ENCODE data around the gene SLC15A3.

SLC15A3 gene

GRCh38 chr11:60955571-60955970, 3.6 kb upstream of the SLC15A3 start:
- Histone ChIP-seq H3K36me3 (no peaks in the 10 kb centered on the region), H3K4me3 (ENCODE audit: low read depth, low read length) (no peak overlapping the region), H3K9me3 (ENCODE audit: severe bottlenecking) (no peaks in the 10 kb centered on the region), H3K27me3 (ENCODE audit: insufficient read depth, low read depth, severe bottlenecking) (no peaks in the 10 kb centered on the region), H3K27ac (no peak overlapping the region)
- TF ChIP-seq, protein P1, sequence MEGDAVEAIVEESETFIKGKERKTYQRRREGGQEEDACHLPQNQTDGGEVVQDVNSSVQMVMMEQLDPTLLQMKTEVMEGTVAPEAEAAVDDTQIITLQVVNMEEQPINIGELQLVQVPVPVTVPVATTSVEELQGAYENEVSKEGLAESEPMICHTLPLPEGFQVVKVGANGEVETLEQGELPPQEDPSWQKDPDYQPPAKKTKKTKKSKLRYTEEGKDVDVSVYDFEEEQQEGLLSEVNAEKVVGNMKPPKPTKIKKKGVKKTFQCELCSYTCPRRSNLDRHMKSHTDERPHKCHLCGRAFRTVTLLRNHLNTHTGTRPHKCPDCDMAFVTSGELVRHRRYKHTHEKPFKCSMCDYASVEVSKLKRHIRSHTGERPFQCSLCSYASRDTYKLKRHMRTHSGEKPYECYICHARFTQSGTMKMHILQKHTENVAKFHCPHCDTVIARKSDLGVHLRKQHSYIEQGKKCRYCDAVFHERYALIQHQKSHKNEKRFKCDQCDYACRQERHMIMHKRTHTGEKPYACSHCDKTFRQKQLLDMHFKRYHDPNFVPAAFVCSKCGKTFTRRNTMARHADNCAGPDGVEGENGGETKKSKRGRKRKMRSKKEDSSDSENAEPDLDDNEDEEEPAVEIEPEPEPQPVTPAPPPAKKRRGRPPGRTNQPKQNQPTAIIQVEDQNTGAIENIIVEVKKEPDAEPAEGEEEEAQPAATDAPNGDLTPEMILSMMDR (IDR thresholded peaks at IDR 0.05; ENCODE audit: low read depth, low read length) = no peak
- DNase-seq = no peak

DNA sequence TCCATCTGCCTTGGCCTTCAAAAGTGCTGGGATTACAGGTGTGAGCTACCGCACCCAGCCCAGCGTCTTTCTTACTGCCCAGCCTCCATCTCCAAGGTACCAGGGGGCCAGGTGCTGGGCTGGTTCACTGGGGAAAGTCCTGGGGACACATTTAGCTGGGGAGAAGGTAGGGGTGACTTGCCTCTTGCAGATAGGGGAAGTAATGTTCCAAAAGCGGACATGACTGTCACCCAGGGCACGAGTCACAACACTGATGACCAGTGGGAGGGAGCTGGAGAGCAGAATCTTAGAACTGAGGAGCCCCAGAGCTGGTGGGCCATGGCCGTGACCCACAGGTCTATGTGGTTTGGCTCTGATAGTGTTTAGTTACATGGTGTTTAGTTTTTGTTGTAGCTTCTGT, 2.4 kb upstream of the SLC15A3 start:
- H3K27ac ChIP-seq = no peak overlapping the region
- H3K27me3 ChIP-seq (ENCODE audit: insufficient read depth, low read depth, severe bottlenecking) = no peaks in the 10 kb centered on the region
- no peak for DNase-seq
- TF ChIP-seq, protein P1 (IDR thresholded peaks at IDR 0.05; ENCODE audit: low read depth, low read length) = no peak
- no peak overlapping the region for H3K4me3 ChIP-seq (ENCODE audit: low read depth, low read length)
- no peaks in the 10 kb centered on the region for H3K36me3 ChIP-seq
- no peaks in the 10 kb centered on the region for H3K9me3 ChIP-seq (ENCODE audit: severe bottlenecking)

- Histone ChIP-seq H3K4me3 (ENCODE audit: low read depth, low read length) (no peak overlapping the region), H3K9me3 (ENCODE audit: severe bottlenecking) (no peaks in the 10 kb centered on the region), H3K36me3 (no peaks in the 10 kb centered on the region), H3K27ac (no peak overlapping the region), H3K27me3 (ENCODE audit: insufficient read depth, low read depth, severe bottlenecking) (no peaks in the 10 kb centered on the region)
- TF ChIP-seq, protein P1 (IDR thresholded peaks at IDR 0.05; ENCODE audit: low read depth, low read length) = no peak
- no peak for DNase-seq
Observed at GRCh38 chr11:60953781-60954180, 1.8 kb upstream of the SLC15A3 start.

DNA sequence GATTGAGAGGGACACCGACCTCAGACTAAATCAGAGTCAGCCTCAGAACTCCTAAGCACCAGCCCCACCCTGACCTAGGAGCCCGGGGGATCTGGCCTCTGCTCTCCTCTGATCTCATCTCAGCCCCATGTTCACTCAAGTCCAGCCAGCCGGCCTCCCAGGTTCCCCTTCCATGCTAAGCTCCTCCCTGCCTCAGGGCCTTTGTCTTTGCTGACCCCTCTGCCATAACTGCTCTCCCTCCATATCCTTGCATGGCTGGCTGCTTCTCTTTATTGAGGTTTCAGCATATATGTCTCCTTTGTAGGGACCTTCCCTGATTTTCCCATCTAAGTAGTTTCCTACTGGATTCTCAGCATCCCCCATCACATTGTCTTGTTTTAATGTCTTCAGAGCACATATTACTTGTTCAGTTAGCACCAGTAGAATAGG, 780 bp upstream of the SLC15A3 start:
- H3K27ac ChIP-seq = no peak overlapping the region

GRCh38 chr11:60951606-60951903, 421 bp downstream of the SLC15A3 start:
- Histone ChIP-seq H3K9me3 (ENCODE audit: severe bottlenecking) (no peaks in the 10 kb centered on the region), H3K27me3 (ENCODE audit: insufficient read depth, low read depth, severe bottlenecking) (no peaks in the 10 kb centered on the region), H3K36me3 (no peaks in the 10 kb centered on the region), H3K27ac (no peak overlapping the region), H3K4me3 (ENCODE audit: low read depth, low read length) (no peak overlapping the region)
- DNase-seq = no peak
- TF ChIP-seq, protein P1 (IDR thresholded peaks at IDR 0.05; ENCODE audit: low read depth, low read length) = no peak

More for the DNA sequence above, 780 bp upstream of the SLC15A3 start:
- Histone ChIP-seq H3K9me3 (ENCODE audit: severe bottlenecking) (no peaks in the 10 kb centered on the region), H3K4me3 (ENCODE audit: low read depth, low read length) (no peak overlapping the region), H3K36me3 (no peaks in the 10 kb centered on the region), H3K27me3 (ENCODE audit: insufficient read depth, low read depth, severe bottlenecking) (no peaks in the 10 kb centered on the region)
- no peak for DNase-seq
- TF ChIP-seq, protein P1 (IDR thresholded peaks at IDR 0.05; ENCODE audit: low read depth, low read length) = no peak

DNA sequence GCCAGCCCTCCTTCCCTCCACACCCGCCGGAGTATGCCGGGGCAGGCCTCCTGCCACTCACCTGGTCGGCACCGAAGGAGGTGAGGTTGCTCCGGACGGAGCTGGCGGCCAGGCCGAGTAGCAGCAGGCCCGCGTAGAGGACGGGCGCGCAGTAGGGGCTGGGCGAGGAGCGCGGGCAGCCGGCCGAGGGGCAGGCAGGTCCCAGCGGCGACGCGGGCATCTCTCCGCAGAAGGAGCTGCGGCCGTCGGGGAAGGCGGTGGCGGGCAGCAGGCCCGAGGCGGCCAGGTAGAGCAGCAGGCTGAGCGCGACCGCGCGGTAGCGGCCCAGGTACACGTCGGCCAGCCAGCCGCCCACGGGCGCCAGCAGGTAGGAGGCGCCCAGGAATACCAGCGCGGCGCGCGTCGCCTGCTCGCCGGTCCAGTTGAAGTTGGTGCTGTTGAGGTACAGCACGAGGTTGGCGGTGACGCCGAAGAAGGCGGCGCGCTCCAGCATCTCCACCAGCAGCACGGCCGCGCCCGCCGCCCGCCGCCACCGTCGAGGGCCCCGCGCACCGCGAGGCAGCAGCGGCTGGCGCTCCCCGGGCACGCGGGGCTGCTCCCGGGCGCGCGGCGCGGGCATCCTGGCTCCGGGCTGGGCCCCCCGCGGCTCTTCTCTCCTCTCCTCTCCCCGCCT, 907 bp downstream of the SLC15A3 start:
- no peak overlapping the region for H3K4me3 ChIP-seq (ENCODE audit: low read depth, low read length)

More for the DNA sequence above, 907 bp downstream of the SLC15A3 start:
- H3K27me3 ChIP-seq (ENCODE audit: insufficient read depth, low read depth, severe bottlenecking) = no peaks in the 10 kb centered on the region
- H3K36me3 ChIP-seq = no peaks in the 10 kb centered on the region
- H3K27ac ChIP-seq = no peak overlapping the region
- DNase-seq = no peak
- TF ChIP-seq, protein P1 (IDR thresholded peaks at IDR 0.05; ENCODE audit: low read depth, low read length) = no peak
- no peaks in the 10 kb centered on the region for H3K9me3 ChIP-seq (ENCODE audit: severe bottlenecking)

Data from WERI-Rb-1 (cell line).